ENCODE data around the gene TMEM232. TPM values are rescaled to one million over a fixed set of nuclear protein-coding genes. Genes with fewer than 3 reads are reported as not detected.

TMEM232 gene
- total RNA-seq, 1 donor from 2014 or later, result 6.1 TPM

DNA sequence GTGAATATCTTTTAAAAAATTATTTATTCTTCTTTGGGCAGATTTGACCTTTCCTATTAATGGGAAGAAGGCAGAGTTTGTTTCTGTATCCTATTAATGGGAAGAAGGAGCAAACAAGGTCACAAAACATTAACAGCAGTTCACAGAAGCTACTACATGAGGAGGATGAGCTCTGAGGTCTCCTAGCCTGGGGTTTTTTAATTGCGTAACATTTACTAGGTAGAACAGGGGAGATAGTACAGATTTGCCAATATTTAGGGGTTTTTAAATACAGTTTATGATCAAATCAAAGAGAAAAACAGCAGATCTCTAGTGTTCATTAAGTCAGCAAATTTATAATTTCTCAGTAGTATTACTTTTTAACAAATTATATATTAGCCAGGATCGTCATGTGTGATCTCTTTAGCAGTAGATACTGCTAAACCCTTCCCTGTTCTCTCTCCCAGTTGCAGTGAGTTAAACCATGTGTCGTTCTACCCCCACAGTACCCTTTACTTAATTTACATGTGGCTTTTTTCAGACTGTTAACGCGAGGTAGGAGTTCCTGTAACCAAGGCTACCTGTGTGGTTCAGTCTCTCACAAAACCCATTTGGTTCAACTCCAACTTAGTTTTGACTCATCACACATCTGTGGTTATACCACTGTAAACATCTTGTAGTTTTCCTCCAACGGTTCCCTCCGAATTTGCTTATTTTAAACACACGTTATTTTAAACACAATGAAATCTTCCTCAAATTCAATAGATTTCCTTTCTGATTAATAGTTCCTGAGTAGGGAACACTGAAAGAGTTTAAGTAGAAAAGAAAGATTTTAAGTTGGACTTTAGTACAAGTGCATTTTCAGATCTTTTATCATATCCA, 25.7 kb upstream of the TMEM232 start:
- H3K36me3 Mint-ChIP-seq (ENCODE audit: low read depth), result peaks cover 2% of the 10 kb centered on the region
- no peak overlapping the region for H3K27ac Mint-ChIP-seq (ENCODE audit: unreplicated experiment)

GRCh38 chr5:110738812-110739651, 12.6 kb upstream of the TMEM232 start, which contains the start of gene SLC25A46:
SLC25A46 (plus strand) TSS chr5:110739007; CDS start chr5:110739120, 113 bp downstream.
- peaks cover 9% of the 10 kb centered on the region for H3K27me3 Mint-ChIP-seq (ENCODE audit: low read depth)

More for the DNA sequence above, 25.7 kb upstream of the TMEM232 start:
- no peaks in the 10 kb centered on the region for H3K27me3 Mint-ChIP-seq (ENCODE audit: low read depth)
- TF ChIP-seq, protein P1, sequence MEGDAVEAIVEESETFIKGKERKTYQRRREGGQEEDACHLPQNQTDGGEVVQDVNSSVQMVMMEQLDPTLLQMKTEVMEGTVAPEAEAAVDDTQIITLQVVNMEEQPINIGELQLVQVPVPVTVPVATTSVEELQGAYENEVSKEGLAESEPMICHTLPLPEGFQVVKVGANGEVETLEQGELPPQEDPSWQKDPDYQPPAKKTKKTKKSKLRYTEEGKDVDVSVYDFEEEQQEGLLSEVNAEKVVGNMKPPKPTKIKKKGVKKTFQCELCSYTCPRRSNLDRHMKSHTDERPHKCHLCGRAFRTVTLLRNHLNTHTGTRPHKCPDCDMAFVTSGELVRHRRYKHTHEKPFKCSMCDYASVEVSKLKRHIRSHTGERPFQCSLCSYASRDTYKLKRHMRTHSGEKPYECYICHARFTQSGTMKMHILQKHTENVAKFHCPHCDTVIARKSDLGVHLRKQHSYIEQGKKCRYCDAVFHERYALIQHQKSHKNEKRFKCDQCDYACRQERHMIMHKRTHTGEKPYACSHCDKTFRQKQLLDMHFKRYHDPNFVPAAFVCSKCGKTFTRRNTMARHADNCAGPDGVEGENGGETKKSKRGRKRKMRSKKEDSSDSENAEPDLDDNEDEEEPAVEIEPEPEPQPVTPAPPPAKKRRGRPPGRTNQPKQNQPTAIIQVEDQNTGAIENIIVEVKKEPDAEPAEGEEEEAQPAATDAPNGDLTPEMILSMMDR (conservative IDR thresholded peaks at IDR 0.05), result no peak
- H3K4me1 Mint-ChIP-seq, result no peaks in the 10 kb centered on the region
- no peaks in the 10 kb centered on the region for H3K9me3 Mint-ChIP-seq
- no peak for DNase-seq (ENCODE audit: low read depth, low spot score)
- no peak overlapping the region for H3K4me3 Mint-ChIP-seq

DNA sequence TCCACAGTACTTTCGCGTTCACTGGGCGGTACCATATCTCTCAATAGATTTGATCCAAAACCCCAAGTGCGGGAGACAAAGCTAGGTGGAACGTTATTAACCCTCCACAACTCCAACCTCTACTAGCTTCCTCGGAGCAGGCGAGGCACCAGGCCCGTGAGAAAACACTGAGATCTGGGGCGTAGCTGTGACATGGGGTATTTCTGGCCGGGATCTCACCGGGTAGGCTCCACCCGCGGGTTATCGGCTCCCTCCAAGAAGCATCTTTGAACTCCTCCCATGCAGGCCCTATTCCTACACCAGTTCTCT, 12.0 kb upstream of the TMEM232 start:
- H3K36me3 Mint-ChIP-seq (ENCODE audit: low read depth), result no peaks in the 10 kb centered on the region
- H3K9me3 Mint-ChIP-seq, result no peaks in the 10 kb centered on the region
- H3K27ac Mint-ChIP-seq (ENCODE audit: unreplicated experiment), result peak overlapping the region; percentile 95
- H3K4me1 Mint-ChIP-seq, result peaks cover 25% of the 10 kb centered on the region
- no peak for DNase-seq (ENCODE audit: low read depth, low spot score)
- TF ChIP-seq, protein P1 (conservative IDR thresholded peaks at IDR 0.05), result no peak
- H3K27me3 Mint-ChIP-seq (ENCODE audit: low read depth), result peaks cover 9% of the 10 kb centered on the region
- H3K4me3 Mint-ChIP-seq, result peak overlapping the region; percentile 99

More at GRCh38 chr5:110738812-110739651, 12.6 kb upstream of the TMEM232 start, which contains the start of gene SLC25A46:
- H3K36me3 Mint-ChIP-seq (ENCODE audit: low read depth), result no peaks in the 10 kb centered on the region
- TF ChIP-seq, protein P1 (conservative IDR thresholded peaks at IDR 0.05), result no peak
- H3K9me3 Mint-ChIP-seq, result no peaks in the 10 kb centered on the region
- peaks cover 25% of the 10 kb centered on the region for H3K4me1 Mint-ChIP-seq
- peak within 1 kb of the TSS; percentile 99 for H3K4me3 Mint-ChIP-seq
- peak; percentile 67 for DNase-seq (ENCODE audit: low read depth, low spot score)
- peak within 1 kb of the TSS; percentile 95 for H3K27ac Mint-ChIP-seq (ENCODE audit: unreplicated experiment)

DNA sequence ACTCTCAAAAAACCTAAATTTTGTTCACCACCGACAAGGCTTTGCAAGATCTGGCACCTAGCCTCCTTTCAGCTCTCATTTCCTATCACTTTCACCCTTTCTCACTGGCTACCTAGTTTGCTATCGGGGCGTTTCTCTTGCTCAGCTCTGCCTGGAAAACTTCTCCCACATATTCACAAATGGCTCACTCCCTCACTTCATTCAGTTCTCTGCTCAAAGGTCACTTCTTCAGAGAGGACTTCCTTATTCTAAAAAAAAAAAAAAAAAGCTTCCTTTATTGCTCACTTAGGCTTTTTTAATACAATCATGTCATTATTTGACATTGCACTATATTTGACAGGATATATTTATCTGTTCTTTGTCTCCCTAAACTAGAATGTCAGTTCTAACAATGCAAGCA, 10.3 kb upstream of the TMEM232 start:
- Mint-ChIP-seq H3K4me1 (peaks cover 25% of the 10 kb centered on the region), H3K36me3 (ENCODE audit: low read depth) (peaks cover 3% of the 10 kb centered on the region), H3K27me3 (ENCODE audit: low read depth) (peaks cover 9% of the 10 kb centered on the region), H3K27ac (ENCODE audit: unreplicated experiment) (no peak overlapping the region), H3K4me3 (peak overlapping the region; percentile 31), H3K9me3 (no peaks in the 10 kb centered on the region)
- DNase-seq (ENCODE audit: low read depth, low spot score), result no peak
- TF ChIP-seq, protein P1 (conservative IDR thresholded peaks at IDR 0.05), result no peak

DNA sequence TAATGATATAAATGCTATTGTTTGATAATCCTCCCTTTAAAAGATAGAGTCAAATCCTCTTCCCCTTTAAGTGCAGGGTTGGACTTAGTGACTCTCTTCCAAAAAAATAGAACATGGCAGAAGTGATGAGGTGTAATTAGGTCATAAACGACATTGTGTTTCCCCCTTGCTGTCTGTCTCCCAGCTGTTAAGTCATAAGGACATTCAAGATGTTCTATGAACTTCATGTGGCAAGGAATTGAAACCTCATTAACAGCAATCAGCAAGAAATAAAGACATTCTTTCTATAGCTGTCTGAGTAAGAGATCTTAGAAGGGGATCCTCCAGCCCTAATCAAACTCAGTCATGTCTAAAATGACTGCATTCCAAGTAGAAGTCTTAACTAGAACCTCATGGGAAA, 9.1 kb upstream of the TMEM232 start:
- H3K27ac Mint-ChIP-seq (ENCODE audit: unreplicated experiment), result no peak overlapping the region
- peaks cover 3% of the 10 kb centered on the region for H3K36me3 Mint-ChIP-seq (ENCODE audit: low read depth)
- H3K4me1 Mint-ChIP-seq, result peaks cover 25% of the 10 kb centered on the region
- TF ChIP-seq, protein P1 (conservative IDR thresholded peaks at IDR 0.05), result no peak
- no peak for DNase-seq (ENCODE audit: low read depth, low spot score)
- H3K27me3 Mint-ChIP-seq (ENCODE audit: low read depth), result peaks cover 9% of the 10 kb centered on the region
- no peak overlapping the region for H3K4me3 Mint-ChIP-seq
- H3K9me3 Mint-ChIP-seq, result no peaks in the 10 kb centered on the region

Measured in neural crest cell (in vitro differentiated cells).